AML-193 (cell line): Measurements from ENCODE around the gene AARSD1.
"Not testable (repeated sequence)": the region's sequence is repeated elsewhere in the genome, so short reads cannot be mapped to it uniquely, and the experiment has no call there.

ENCODE experiments used
- DNase-seq, 2 experiments: peaks; one replicate each; lab custom pipeline; 2025; lab: John Stamatoyannopoulos, UW

AARSD1 gene

GRCh38 chr17:42980766-42981397, 16.6 kb upstream of the AARSD1 start:
- peak; percentile 51 to 53 for DNase-seq

GRCh38 chr17:42980274-42980765, 16.1 kb upstream of the AARSD1 start, which contains the start of gene RUNDC1:
Gene RUNDC1, plus strand, starts transcription at chr17:42980565. Its CDS starts 12 bp downstream, at chr17:42980577.
- DNase-seq: peak; percentile 81 to 83

- peak; percentile 40 to 58 for DNase-seq
These were observed 15.4 kb upstream of the AARSD1 start, which contains the start of gene PTGES3L for GRCh38 chr17:42979511-42980273. Gene PTGES3L, minus strand, starts transcription at chr17:42980080. Its CDS starts 27 bp downstream, at chr17:42980053.

GRCh38 chr17:42975701-42976100, 11.4 kb upstream of the AARSD1 start:
- DNase-seq: not testable (repeated sequence)

- no peak for DNase-seq
These were observed 11.0 kb upstream of the AARSD1 start for GRCh38 chr17:42975265-42975664.

GRCh38 chr17:42973323-42973722, 9.1 kb upstream of the AARSD1 start:
- not testable (repeated sequence) for DNase-seq

- DNase-seq: no peak
These were observed 7.3 kb upstream of the AARSD1 start for GRCh38 chr17:42971589-42971988.

- DNase-seq: peak; percentile 31 to 48
These were observed 4.8 kb upstream of the AARSD1 start for GRCh38 chr17:42969001-42969581.

GRCh38 chr17:42967925-42968324, 3.7 kb upstream of the AARSD1 start:
- DNase-seq: no peak

- DNase-seq: no peak
These were observed 10.6 kb downstream of the AARSD1 start for GRCh38 chr17:42953669-42954068.

GRCh38 chr17:42950044-42950783, 14.0 kb downstream of the AARSD1 start:
- no peak for DNase-seq

GRCh38 chr17:42946812-42947211, 17.4 kb downstream of the AARSD1 start:
- no peak for DNase-seq

- no peak for DNase-seq
These were observed 20.0 kb downstream of the AARSD1 start for GRCh38 chr17:42944211-42944610.

- peak; percentile 56 to 63 for DNase-seq
These were observed 26.3 kb downstream of the AARSD1 start for GRCh38 chr17:42937712-42938596.

- DNase-seq: no peak
These were observed 34.8 kb downstream of the AARSD1 start for GRCh38 chr17:42929497-42929844.

- DNase-seq: peak; percentile 94
These were observed 35.3 kb downstream of the AARSD1 start for GRCh38 chr17:42928714-42929496.

- no peak for DNase-seq
These were observed 39.4 kb downstream of the AARSD1 start for GRCh38 chr17:42924891-42925290.

- DNase-seq: not testable (repeated sequence)
These were observed 40.8 kb downstream of the AARSD1 start for GRCh38 chr17:42923472-42923871.

- DNase-seq: no peak
These were observed 42.0 kb downstream of the AARSD1 start for GRCh38 chr17:42922294-42922693.

- DNase-seq: no peak
These were observed 43.3 kb downstream of the AARSD1 start for GRCh38 chr17:42920922-42921321.
